ENCODE data around the gene WSB2. TPM values are rescaled to one million over a fixed set of nuclear protein-coding genes. Genes with fewer than 3 reads are reported as not detected.

WSB2 gene
- total RNA-seq, 1 experiment from 2014 or later = 203 TPM

DNA sequence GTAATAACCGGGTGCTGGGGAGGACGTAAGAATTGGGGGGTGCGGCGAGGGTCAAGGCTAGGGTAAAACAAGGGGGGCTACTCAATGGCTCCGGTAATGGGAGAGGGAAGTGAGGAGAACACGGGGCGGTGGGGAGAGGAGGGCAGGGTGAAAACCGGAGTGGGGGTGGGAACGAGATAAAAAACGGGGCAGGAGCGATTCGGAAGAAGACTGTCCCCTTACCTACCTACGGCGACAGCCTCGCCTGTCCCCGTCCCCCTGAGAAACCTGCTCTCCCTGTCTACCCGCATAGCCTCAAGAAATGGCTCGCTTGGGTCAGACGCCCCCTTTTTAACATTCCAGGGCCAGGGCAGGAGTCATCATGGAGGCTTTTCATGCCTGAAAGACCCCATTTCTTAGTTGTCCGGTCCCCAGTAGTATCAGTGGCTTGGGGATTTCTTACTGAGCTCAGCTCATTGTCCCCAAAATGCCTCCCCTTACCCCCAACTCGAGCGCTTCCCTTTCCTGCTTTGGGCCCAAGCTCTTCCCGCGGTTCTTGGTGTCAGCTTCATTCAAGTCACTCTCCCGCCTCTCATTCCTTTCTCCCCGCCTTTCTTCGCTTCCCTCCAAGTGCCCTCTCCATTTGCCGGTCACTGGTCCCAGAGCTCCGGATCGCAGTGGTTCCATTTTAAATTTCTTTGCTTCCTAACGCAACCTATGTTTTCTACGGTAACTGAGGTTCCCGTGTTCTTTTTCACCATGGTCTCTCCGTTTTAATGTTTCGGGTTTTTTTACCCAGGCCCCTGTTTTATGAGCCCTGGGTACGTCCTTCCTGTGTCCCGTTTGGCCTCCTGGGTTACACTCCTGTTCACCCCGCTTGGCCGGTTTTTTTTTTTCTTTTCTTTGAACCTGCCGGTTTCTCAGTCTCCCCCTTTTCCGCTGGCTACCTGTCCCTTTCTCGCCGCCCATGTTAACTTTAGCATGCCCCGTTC is 1.2 kb upstream of the WSB2 start:
- BruUV-seq (replicated peaks) = TSS peak; percentile 36
- H3K4me2 ChIP-seq (ENCODE audit: low read length) = peak overlapping the region; percentile 86
- ChIA-PET CTCF (interaction anchor here (0.6 kb wide), 1 partner anchor 26 kb away, joined by 10 read pairs; no protein-coding TSS in a partner anchor), POLR2A (ENCODE audit: unreplicated experiment) (interaction anchor here (0.9 kb wide), 1 partner anchor 74 kb away, joined by 3 read pairs; the partner anchor contains the start of gene PEBP1)
- DNase-seq (peak; percentile 73), ATAC-seq (peak; percentile 18)
- peak overlapping the region; percentile 81 for H3K4me3 ChIP-seq (ENCODE audit: low read length)
- peak overlapping the region; percentile 66 for H3K27ac ChIP-seq (ENCODE audit: low read length)
- H3K9ac ChIP-seq (ENCODE audit: low read length) = peak overlapping the region; percentile 94
- H2AFZ ChIP-seq (ENCODE audit: low read length) = peak overlapping the region; percentile 88
- no peaks in the 10 kb centered on the region for H3K9me3 ChIP-seq (ENCODE audit: low read length)
- H3K4me1 ChIP-seq (ENCODE audit: insufficient read depth, low read length) = peaks cover 32% of the 10 kb centered on the region
- H3K27me3 ChIP-seq (ENCODE audit: low read length) = no peaks in the 10 kb centered on the region
- TF ChIP-seq EZH2phosphoT487 (IDR thresholded peaks at IDR 0.05; ENCODE audit: borderline replicate concordance, low read length) (no peak), CTCF (conservative IDR thresholded peaks at IDR 0.05; ENCODE audit: low read depth, low read length) (no peak), EZH2 (IDR thresholded peaks at IDR 0.05; ENCODE audit: low read length, unreplicated experiment) (no peak)
- H3K36me3 ChIP-seq (ENCODE audit: low read depth, low read length) = no peaks in the 10 kb centered on the region; the same call in 1 of the 2 replicates
- H4K20me1 ChIP-seq (ENCODE audit: low read length) = no peaks in the 10 kb centered on the region
- peaks cover 15% of the 10 kb centered on the region for H3F3A ChIP-seq (ENCODE audit: low read length, unreplicated experiment)
- H3K9me2 ChIP-seq (replicated peaks; ENCODE audit: low read length) = no peaks in the 10 kb centered on the region
- intact Hi-C loops (cut with micrococcal nuclease) = loop anchor here (5.0 kb wide), 1 partner anchor 75 kb away; the partner anchor contains the start of gene PEBP1
- peaks cover 48% of the 10 kb centered on the region for H3K79me2 ChIP-seq (ENCODE audit: low read length)

DNA sequence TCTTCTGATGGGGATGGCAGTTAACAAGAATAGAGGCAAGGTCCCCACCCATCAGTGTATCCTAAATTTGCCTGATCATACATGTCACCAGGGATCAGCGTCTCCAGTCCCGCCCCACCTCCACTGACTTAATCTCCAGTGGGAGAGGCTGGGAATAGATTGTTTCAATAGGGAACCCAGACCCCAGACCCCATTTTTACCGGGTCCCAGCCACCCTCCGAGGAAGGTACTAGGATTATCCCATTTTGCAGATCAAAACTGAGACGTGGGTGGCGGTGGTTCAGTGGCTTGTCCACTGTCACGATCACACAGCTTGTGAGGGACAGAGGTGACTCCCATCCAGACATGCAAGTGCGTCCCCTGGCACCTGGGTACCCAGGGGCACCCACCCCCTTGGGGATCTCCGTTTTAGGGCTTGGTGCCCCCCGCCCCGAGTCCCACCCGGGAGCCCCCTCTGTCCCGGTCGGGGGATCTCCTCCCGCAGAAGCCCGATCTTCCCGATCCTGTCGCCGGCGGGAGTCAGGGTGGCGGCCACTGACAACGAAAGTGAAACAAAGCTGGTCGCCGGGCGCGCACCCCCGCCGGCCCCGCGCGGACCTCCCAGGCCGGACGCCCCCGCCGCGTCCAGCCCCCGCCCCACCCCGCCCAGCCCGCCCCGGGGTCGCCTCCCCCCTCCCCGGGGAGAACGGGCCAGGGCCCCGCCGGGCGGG is 523 bp downstream of the WSB2 start:
- ATAC-seq = peak; percentile 16

More for the DNA sequence above, 523 bp downstream of the WSB2 start:
- Histone ChIP-seq H3K4me1 (ENCODE audit: insufficient read depth, low read length) (peaks cover 48% of the 10 kb centered on the region), H3K27ac (ENCODE audit: low read length) (peak overlapping the region; percentile 86), H4K20me1 (ENCODE audit: low read length) (no peaks in the 10 kb centered on the region), H3K79me2 (ENCODE audit: low read length) (peaks cover 62% of the 10 kb centered on the region), H3K9me3 (ENCODE audit: low read length) (no peaks in the 10 kb centered on the region), H3K9me2 (replicated peaks; ENCODE audit: low read length) (no peaks in the 10 kb centered on the region), H3K36me3 (ENCODE audit: low read depth, low read length) (no peaks in the 10 kb centered on the region; the same call in 1 of the 2 replicates), H3F3A (ENCODE audit: low read length, unreplicated experiment) (peaks cover 15% of the 10 kb centered on the region), H3K27me3 (ENCODE audit: low read length) (no peaks in the 10 kb centered on the region), H3K4me3 (ENCODE audit: low read length) (peak overlapping the region; percentile 93), H3K4me2 (ENCODE audit: low read length) (peak overlapping the region; percentile 100), H3K9ac (ENCODE audit: low read length) (peak overlapping the region; percentile 87), H2AFZ (ENCODE audit: low read length) (peak overlapping the region; percentile 65)
- CTCF ChIA-PET = no interaction called here
- TF ChIP-seq EZH2phosphoT487 (IDR thresholded peaks at IDR 0.05; ENCODE audit: borderline replicate concordance, low read length) (no peak), EZH2 (IDR thresholded peaks at IDR 0.05; ENCODE audit: low read length, unreplicated experiment) (no peak), CTCF (conservative IDR thresholded peaks at IDR 0.05; ENCODE audit: low read depth, low read length) (no peak)
- intact Hi-C loops (cut with micrococcal nuclease) = loop anchor here (5.0 kb wide), 1 partner anchor 77 kb away; the partner anchor contains the start of gene PEBP1
- DNase-seq = peak; percentile 38
- POLR2A ChIA-PET (ENCODE audit: unreplicated experiment) = interaction anchor here (0.6 to 0.7 kb wide), 3 partner anchors 9 to 207 kb away, joined by 4 to 37 read pairs (median 5); no protein-coding TSS in a partner anchor
- TSS peak; percentile 43 for BruUV-seq (replicated peaks)

Data from PC-3 (cell line).